SK-N-SH (cell line): ENCODE data around the gene SLC18A2. TPM values are rescaled to one million over a fixed set of nuclear protein-coding genes. Genes with fewer than 3 reads are reported as not detected.

Experiments
- CTCF ChIA-PET: fragments of 300-600, 350-600 bp; formaldehyde crosslinking; extraction: SDS; loops from one replicate; lab custom pipeline; 2021; lab: Yijun Ruan, JAX
- POLR2A ChIA-PET: fragments of 350-600 bp; sonication (Branson Sonifier 250); formaldehyde crosslinking; extraction: SDS; loops from one replicate; lab custom pipeline; 2020; ENCODE audit warnings: antibody characterized with exemption, inconsistent platforms; lab: Yijun Ruan, JAX
- DNase-seq: peaks from one replicate; pipeline ENCODE4 v3.0.0; 2012
- H2AFZ ChIP-seq: fragments of 200-600 bp; sonication (generic); 2 replicates; pipeline ENCODE4 v1.8.1; 2016; ENCODE audit warnings: antibody characterized with exemption, mild to moderate bottlenecking, low read depth
- H3F3A ChIP-seq: fragments of 200-600 bp; sonication (generic); replicated peaks from 2 replicates; pipeline ENCODE3; 2016; ENCODE audit warnings: antibody characterized with exemption, mild to moderate bottlenecking; ENCODE audit not compliant: insufficient read depth
- H3K27ac ChIP-seq, 2 experiments: fragments of 200-500 bp in 1 of 2; fragments of 200-600 bp in 1 of 2; sonication (Bioruptor generic) in 1 of 2; sonication (generic), shearing (Covaris generic) in 1 of 2; 2 replicates each; pipeline versions ENCODE4 v1.5.1 to v1.6.1; 2014 to 2016; ENCODE audit warnings: low read depth in 2 of 2, inconsistent platforms in 1 of 2, low read length in 1 of 2, mild to moderate bottlenecking in 1 of 2, mixed read lengths in 1 of 2
- H3K27me3 ChIP-seq: fragments of 200-600 bp; sonication (generic), shearing (Covaris generic); 2 replicates; pipeline ENCODE4 v1.6.1; 2016; ENCODE audit warnings: mixed run types; ENCODE audit not compliant: insufficient read depth
- H3K36me3 ChIP-seq, 2 experiments: fragments of 200-500 bp in 1 of 2; fragments of 200-600 bp in 1 of 2; sonication (Bioruptor generic) in 1 of 2; sonication (generic) in 1 of 2; replicated peaks in 1 of 2; 2 replicates each; pipeline versions ENCODE3 to v1.5.1; 2014 to 2016; ENCODE audit warnings: low read length in 1 of 2, mild to moderate bottlenecking in 1 of 2; ENCODE audit not compliant: insufficient read depth in 2 of 2, control insufficient read depth in 1 of 2
- H3K4me1 ChIP-seq, 2 experiments: fragments of 200-500 bp in 1 of 2; fragments of 200-600 bp in 1 of 2; sonication (Bioruptor generic) in 1 of 2; sonication (generic), shearing (Covaris generic) in 1 of 2; 2 replicates each; pipeline versions ENCODE4 v1.5.1 to v1.6.1; 2014 to 2016; ENCODE audit warnings: low read depth in 1 of 2, low read length in 1 of 2, mixed run types in 1 of 2; ENCODE audit not compliant: insufficient read depth in 2 of 2, control insufficient read depth in 1 of 2
- H3K4me2 ChIP-seq: fragments of 200-600 bp; sonication (generic), shearing (Covaris generic); 2 replicates; pipeline ENCODE4 v1.6.1; 2017; ENCODE audit warnings: mixed run types
- H3K4me3 ChIP-seq, 2 experiments: fragments of 200-500 bp in 1 of 2; fragments of 200-600 bp in 1 of 2; sonication (Bioruptor generic) in 1 of 2; sonication (generic), shearing (Covaris generic) in 1 of 2; 2 replicates each; pipeline versions ENCODE4 v1.5.1 to v1.8.1; 2014 to 2016; ENCODE audit warnings: low read depth in 2 of 2, inconsistent platforms in 1 of 2, low read length in 1 of 2, mild to moderate bottlenecking in 1 of 2, mixed read lengths in 1 of 2, moderate library complexity in 1 of 2
- H3K79me2 ChIP-seq: fragments of 200-600 bp; sonication (generic); 2 replicates; pipeline ENCODE4 v1.8.1; 2017; ENCODE audit warnings: mild to moderate bottlenecking; ENCODE audit not compliant: insufficient read depth
- H3K9ac ChIP-seq: fragments of 200-600 bp; sonication (generic); 2 replicates; pipeline ENCODE4 v1.6.1; 2017; ENCODE audit warnings: mixed run types
- H3K9me2 ChIP-seq: fragments of 200-600 bp; sonication (generic); 2 replicates; pipeline ENCODE4 v1.6.1; 2017; ENCODE audit warnings: mixed run types
- H3K9me3 ChIP-seq: fragments of 200-600 bp; sonication (generic); 2 replicates; pipeline ENCODE4 v1.6.1; 2017; ENCODE audit warnings: mixed run types, mild to moderate bottlenecking, moderate library complexity
- H4K20me1 ChIP-seq: fragments of 200-600 bp; sonication (generic); 2 replicates; pipeline ENCODE4 v1.6.1; 2017; ENCODE audit warnings: mild to moderate bottlenecking, mixed run types; ENCODE audit not compliant: insufficient read depth
- CTCF ChIP-seq: fragments of 200-600 bp; sonication (generic); IDR thresholded peaks from 2 replicates; pipeline ENCODE4 v1.6.1; 2017; ENCODE audit warnings: antibody characterized with exemption, mild to moderate bottlenecking, moderate library complexity
- ELF1 ChIP-seq: IDR thresholded peaks from 2 replicates; pipeline ENCODE4 v1.4.0; 2012
- EP300 ChIP-seq, 2 experiments: IDR thresholded peaks; 2 replicates each; pipeline versions ENCODE4 v1.4.0 to v1.6.1; 2012; ENCODE audit warnings: borderline replicate concordance in 1 of 2, low read depth in 1 of 2, low read length in 1 of 2
- EZH2phosphoT487 ChIP-seq: fragments of 200-600 bp; sonication (generic); IDR thresholded peaks from 2 replicates; pipeline ENCODE4 v1.6.1; 2017; ENCODE audit warnings: low read depth, mixed run types, mild to moderate bottlenecking, antibody characterized with exemption, moderate library complexity, borderline replicate concordance
- FOXJ3 ChIP-seq: sonication (generic); formaldehyde crosslinking; IDR thresholded peaks from 2 replicates; pipeline ENCODE4 v1.5.1; 2020; ENCODE audit warnings: mild to moderate bottlenecking, missing genetic modification reagents
- GATA2 ChIP-seq: sonication (generic); formaldehyde crosslinking; IDR thresholded peaks from 2 replicates; pipeline ENCODE4 v1.5.0; 2020; ENCODE audit warnings: mild to moderate bottlenecking, missing genetic modification reagents
- NRF1 ChIP-seq: IDR thresholded peaks from 2 replicates; pipeline ENCODE4 v1.6.1; 2012; ENCODE audit warnings: low read depth, mild to moderate bottlenecking, low read length
- RCOR1 ChIP-seq: fragments of 150-350 bp; IDR thresholded peaks from 2 replicates; pipeline ENCODE4 v1.6.1; 2017; ENCODE audit warnings: antibody characterized with exemption, low read length
- RFX5 ChIP-seq: IDR thresholded peaks from 2 replicates; pipeline ENCODE4 v1.6.1; 2012; ENCODE audit warnings: mild to moderate bottlenecking, improper control_type of control experiment, low read length
- SIN3A ChIP-seq: IDR thresholded peaks from 2 replicates; pipeline ENCODE4 v1.6.1; 2012; ENCODE audit warnings: low read depth, mild to moderate bottlenecking, low read length, moderate library complexity, borderline replicate concordance
- SMC3 ChIP-seq: IDR thresholded peaks from 2 replicates; pipeline ENCODE4 v1.6.1; 2012; ENCODE audit warnings: low read depth, low read length, improper control_type of control experiment
- TAF1 ChIP-seq: IDR thresholded peaks from 2 replicates; pipeline ENCODE4 v1.6.1; 2012; ENCODE audit warnings: low read depth, mild to moderate bottlenecking, low read length, moderate library complexity, borderline replicate concordance
- YY1 ChIP-seq: IDR thresholded peaks from 2 replicates; pipeline ENCODE4 v1.4.0; 2012; ENCODE audit warnings: low read depth, mild to moderate bottlenecking
- WGBS: methylation state at CpG from one replicate; pipeline ENCODE4 v1.1.6; 2017; ENCODE audit warnings: low lambda C conversion rate; 5-methylcytosine and 5-hydroxymethylcytosine counted together
- polyA plus RNA-seq, 3 experiments: library from polyadenylated mRNA; depleted of rRNA; stranded (reverse); fragments of >200 nt; gene quantifications; 2 replicates each; pipeline ENCODE4 v1.2.3, GENCODE V29; 2012
- TF ChIP-seq, protein P1 (sequence below): IDR thresholded peaks from 2 replicates; pipeline ENCODE4; 2012
- TF ChIP-seq, protein P2 (sequence below): IDR thresholded peaks from 2 replicates; pipeline ENCODE4 v1.4.0; 2012; ENCODE audit warnings: low read depth, borderline replicate concordance
- TF ChIP-seq, protein P3 (sequence below): IDR thresholded peaks from 2 replicates; pipeline ENCODE4 v1.4.0; 2012; ENCODE audit warnings: low read depth
- TF ChIP-seq, protein P4 (sequence below): IDR thresholded peaks from 2 replicates; pipeline ENCODE4 v1.4.0; 2012; ENCODE audit warnings: low read depth, borderline replicate concordance

The SLC18A2 gene
- polyA plus RNA-seq, 1 of the 3 experiments (the other 2 are of a cell fraction) = not detected

GRCh38 chr10:117216028-117216427 is 24.9 kb upstream of the SLC18A2 start:
- no peak overlapping the region for H3K9ac ChIP-seq
- CTCF ChIA-PET = interaction anchor here (0.6 to 14.2 kb wide), 95 partner anchors 8 to 1048 kb away, joined by 3 to 534 read pairs (median 5); partner anchors contain the start of genes KCNK18 and SLC18A2
- TF ChIP-seq EZH2phosphoT487 (no peak), RCOR1 (no peak), ELF1 (no peak), SMC3 (no peak), EP300 (IDR thresholded peaks at IDR 0.05; ENCODE audit: borderline replicate concordance in 1 of 2, low read depth in 1 of 2, low read length in 1 of 2) (no peak), YY1 (no peak), RFX5 (no peak), FOXJ3 (CRISPR knock-in tag) (no peak), TAF1 (no peak), CTCF (no peak), SIN3A (no peak), NRF1 (no peak), GATA2 (no peak)
- TF ChIP-seq, protein P1, sequence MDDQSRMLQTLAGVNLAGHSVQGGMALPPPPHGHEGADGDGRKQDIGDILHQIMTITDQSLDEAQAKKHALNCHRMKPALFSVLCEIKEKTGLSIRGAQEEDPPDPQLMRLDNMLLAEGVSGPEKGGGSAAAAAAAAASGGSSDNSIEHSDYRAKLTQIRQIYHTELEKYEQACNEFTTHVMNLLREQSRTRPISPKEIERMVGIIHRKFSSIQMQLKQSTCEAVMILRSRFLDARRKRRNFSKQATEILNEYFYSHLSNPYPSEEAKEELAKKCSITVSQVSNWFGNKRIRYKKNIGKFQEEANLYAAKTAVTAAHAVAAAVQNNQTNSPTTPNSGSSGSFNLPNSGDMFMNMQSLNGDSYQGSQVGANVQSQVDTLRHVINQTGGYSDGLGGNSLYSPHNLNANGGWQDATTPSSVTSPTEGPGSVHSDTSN = no peak
- TF ChIP-seq, protein P2, sequence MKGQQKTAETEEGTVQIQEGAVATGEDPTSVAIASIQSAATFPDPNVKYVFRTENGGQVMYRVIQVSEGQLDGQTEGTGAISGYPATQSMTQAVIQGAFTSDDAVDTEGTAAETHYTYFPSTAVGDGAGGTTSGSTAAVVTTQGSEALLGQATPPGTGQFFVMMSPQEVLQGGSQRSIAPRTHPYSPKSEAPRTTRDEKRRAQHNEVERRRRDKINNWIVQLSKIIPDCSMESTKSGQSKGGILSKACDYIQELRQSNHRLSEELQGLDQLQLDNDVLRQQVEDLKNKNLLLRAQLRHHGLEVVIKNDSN = no peak
- TF ChIP-seq, protein P3, sequence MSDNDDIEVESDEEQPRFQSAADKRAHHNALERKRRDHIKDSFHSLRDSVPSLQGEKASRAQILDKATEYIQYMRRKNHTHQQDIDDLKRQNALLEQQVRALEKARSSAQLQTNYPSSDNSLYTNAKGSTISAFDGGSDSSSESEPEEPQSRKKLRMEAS = no peak
- TF ChIP-seq, protein P4, sequence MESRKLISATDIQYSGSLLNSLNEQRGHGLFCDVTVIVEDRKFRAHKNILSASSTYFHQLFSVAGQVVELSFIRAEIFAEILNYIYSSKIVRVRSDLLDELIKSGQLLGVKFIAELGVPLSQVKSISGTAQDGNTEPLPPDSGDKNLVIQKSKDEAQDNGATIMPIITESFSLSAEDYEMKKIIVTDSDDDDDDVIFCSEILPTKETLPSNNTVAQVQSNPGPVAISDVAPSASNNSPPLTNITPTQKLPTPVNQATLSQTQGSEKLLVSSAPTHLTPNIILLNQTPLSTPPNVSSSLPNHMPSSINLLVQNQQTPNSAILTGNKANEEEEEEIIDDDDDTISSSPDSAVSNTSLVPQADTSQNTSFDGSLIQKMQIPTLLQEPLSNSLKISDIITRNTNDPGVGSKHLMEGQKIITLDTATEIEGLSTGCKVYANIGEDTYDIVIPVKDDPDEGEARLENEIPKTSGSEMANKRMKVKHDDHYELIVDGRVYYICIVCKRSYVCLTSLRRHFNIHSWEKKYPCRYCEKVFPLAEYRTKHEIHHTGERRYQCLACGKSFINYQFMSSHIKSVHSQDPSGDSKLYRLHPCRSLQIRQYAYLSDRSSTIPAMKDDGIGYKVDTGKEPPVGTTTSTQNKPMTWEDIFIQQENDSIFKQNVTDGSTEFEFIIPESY = no peak
- WGBS = 48% methylated on average over 9 of the region's 15 CpGs
- H2AFZ ChIP-seq = peak overlapping the region; percentile 79; the same call in 1 of the 2 replicates
- H3K4me2 ChIP-seq = peak overlapping the region; percentile 97
- H3K4me3 ChIP-seq = peak overlapping the region; percentile 59 to 66; a peak in 3 of 4 replicates
- peaks cover 0 to 12% of the 10 kb centered on the region in 2 experiments; a peak in 1 of 4 replicates for H3K4me1 ChIP-seq
- H3K79me2 ChIP-seq = no peaks in the 10 kb centered on the region
- H3K9me2 ChIP-seq = no peaks in the 10 kb centered on the region
- no peaks in the 10 kb centered on the region for H3K9me3 ChIP-seq
- no peaks in the 10 kb centered on the region for H3K27me3 ChIP-seq
- no peaks in the 10 kb centered on the region for H3K36me3 ChIP-seq
- no peak overlapping the region for H3K27ac ChIP-seq
- H3F3A ChIP-seq = no peaks in the 10 kb centered on the region
- POLR2A ChIA-PET = no interaction called here
- no peaks in the 10 kb centered on the region for H4K20me1 ChIP-seq
- DNase-seq = no peak
